ENCODE results near the gene MIPOL1.
"Not testable (repeated sequence)": the region's sequence is repeated elsewhere in the genome, so short reads cannot be mapped to it uniquely, and the experiment has no call there.

DNA sequence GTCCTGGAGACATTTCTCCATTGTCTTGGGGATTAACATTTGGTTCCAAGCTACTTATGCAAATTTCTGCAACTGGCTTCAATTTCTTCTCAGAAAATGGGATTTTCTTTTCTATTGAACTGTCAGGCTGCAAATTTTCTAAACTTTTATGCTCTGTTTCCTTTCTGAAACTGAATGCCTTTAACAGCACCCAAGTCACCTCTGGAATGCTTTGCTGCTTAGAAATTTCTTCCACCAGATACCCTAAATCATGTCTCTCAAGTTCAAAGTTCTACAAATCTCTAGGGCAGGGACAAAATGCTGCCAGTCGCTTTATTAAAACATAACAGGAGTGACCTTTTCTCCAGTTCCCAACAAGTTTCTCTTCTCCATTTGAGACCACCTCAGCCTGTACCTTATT is 264.7 kb downstream of the MIPOL1 start:
- TF ChIP-seq, protein P1, sequence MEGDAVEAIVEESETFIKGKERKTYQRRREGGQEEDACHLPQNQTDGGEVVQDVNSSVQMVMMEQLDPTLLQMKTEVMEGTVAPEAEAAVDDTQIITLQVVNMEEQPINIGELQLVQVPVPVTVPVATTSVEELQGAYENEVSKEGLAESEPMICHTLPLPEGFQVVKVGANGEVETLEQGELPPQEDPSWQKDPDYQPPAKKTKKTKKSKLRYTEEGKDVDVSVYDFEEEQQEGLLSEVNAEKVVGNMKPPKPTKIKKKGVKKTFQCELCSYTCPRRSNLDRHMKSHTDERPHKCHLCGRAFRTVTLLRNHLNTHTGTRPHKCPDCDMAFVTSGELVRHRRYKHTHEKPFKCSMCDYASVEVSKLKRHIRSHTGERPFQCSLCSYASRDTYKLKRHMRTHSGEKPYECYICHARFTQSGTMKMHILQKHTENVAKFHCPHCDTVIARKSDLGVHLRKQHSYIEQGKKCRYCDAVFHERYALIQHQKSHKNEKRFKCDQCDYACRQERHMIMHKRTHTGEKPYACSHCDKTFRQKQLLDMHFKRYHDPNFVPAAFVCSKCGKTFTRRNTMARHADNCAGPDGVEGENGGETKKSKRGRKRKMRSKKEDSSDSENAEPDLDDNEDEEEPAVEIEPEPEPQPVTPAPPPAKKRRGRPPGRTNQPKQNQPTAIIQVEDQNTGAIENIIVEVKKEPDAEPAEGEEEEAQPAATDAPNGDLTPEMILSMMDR (IDR thresholded peaks at IDR 0.05; ENCODE audit: insufficient read depth, low read length, poor library complexity, severe bottlenecking): not testable (repeated sequence)
- not testable (repeated sequence) for TF ChIP-seq EZH2phosphoT487 (conservative IDR thresholded peaks at IDR 0.05; ENCODE audit: low read length)

Measured in SU-DHL-6 (cell line).